Fibroblast of skin of right biceps (primary cell): ENCODE measurements around the gene FZR1.
"Not testable (repeated sequence)": the region's sequence is repeated elsewhere in the genome, so short reads cannot be mapped to it uniquely, and the experiment has no call there.

Source experiments
- DNase-seq: peaks from one replicate; pipeline ENCODE4 v3.0.0-alpha.2; 2013

FZR1 gene

DNA sequence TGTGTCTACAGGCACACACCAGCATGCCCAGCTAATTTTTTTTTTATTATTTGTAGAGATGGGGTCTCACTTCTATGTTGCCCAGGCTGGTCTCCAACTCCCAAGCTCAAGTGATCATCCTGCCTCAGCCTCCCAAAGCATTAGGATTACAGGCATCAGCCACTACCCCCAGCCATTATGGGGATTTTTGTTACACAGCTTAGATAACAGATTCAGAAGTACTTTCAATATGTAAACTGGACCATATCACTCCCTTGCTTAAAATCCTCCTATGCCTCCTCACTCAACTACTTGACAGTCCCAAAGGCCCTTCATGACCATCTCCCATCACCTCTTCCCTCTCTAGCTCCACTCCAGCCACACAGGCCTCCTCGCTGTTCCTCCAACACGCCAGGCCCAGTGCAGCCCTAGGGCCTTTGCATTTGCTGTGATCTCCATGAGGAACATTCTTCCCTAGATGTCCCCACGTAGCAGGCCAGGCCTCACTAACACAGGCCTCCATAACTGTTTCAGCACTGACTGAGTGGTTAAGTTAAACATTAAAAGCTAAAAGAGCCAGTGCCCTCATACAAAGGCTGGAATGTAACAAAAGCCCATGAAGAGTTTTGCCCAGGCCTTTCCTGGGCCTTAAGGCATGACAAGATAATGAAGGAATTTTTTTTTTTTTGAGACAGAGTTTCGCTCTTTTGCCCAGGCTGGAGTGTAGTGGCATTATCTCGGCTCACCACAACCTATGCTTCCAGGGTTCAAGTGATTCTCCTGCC is 8.2 kb upstream of the FZR1 start:
- DNase-seq, result no peak

DNA sequence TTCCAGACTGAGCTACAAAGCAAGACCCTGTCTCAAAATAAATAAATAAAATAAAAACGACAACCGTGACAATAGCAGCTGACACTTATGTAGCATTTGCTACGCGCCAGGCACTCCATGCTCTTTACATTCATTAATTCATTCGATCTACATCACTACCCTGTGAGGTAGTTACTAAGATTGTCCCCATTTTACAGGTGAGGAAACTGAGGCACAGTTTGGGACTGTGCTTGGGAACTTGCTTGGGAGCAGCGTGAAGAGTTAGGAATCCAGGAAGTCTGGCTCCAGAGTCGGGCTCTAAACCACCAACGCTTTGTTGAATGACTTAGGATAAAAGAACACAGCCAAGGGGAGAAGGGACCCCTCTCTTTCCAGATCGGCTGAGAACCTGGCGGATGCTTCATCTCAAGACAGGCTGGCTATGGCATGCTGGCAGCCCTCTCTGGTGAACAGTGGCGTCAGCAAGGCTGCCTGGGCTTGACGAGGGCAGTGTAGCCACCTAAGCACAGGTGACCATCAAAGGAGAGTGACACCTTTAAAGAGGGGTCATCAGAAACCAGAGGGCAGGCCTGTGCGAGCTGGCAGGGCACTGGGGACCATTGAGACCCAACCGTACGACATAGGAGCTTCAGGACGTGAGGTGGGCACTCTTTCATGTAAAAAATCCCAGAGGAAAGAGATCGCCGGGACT is 6.2 kb upstream of the FZR1 start:
- DNase-seq, result no peak

DNA sequence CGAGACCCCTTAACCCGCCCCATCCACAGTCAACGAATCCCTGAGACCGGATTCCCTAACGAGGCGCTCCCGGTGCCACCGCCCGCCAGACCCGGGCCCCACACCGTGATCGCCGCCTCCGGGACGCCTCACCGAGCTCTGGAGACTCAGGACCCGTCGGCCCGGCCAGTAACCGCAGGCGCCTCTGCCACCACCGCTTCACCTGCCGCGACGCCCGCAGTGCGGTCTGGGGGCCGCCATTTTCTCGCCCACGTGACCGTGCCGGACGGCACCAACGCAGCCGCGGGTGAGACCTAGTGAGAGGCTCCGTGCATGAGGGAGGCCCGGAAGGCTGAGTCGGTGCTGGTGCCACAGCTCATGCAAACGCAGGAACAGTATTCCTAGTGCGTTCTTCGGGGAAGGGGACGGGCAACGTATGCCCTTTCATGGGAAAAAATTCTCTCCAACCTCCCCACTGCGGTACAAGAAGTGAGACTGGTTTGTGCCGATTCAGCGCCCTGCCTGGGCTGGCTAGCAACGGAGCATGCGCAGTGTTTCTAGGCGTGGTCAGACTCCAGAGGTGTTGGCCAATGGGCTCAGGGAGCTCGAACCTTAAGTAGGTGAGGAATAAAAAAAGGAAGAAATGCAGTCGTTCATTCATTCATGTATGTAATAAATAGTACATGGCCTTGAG is 5.5 kb upstream of the FZR1 start, which contains the start of gene DOHH:
DOHH (minus strand) TSS at position 246 of the 673 bp plus-strand sequence. CDS start 3,860 bp downstream, outside the sequence.
- peak; percentile 96 for DNase-seq

DNA sequence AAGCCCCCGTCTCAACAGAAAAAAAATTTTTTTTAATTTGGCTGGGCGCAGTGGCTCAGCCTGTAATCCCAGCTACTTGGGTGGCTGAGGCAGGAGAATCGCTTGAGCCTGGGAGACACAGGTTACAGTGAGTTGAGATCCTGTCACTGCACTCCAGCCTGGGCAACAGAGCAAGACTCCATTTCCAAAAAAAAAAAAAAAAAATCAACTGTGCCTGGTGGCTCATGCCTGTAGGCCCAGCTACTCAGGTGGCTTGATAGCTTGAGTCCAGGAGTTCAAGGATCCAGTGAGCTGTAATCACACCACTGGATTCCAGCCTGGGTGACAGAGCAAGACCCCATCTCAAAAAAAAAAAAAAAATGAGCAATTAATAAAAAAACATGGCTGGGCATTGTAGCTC is 4.3 kb upstream of the FZR1 start:
- no peak for DNase-seq

DNA sequence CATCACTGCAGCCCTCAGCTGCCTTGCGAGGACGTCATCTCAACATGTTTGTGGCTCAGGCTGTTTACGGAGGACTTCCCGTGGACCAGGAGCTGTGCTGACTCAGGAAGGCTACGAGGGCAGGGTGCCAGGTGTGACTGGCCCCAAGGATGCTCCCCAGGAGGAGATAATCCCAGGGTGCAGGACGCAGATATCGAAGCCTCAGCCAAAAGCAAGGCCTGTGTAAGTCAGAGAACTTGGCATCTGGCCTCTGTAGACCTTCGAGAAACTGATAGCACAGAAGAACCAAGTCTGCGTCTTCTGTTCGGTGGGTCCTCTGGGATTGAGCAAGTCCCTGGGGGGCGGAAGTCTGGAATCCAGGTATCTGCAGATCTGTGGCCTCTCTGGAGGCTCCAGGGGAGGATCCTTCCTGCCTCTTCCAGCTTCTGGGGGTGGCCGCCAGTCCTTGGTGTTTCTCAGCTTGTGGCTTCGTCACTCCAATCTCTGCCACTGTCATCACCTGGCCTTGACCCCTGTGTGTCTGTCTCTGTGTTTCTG is 3.0 kb upstream of the FZR1 start:
- DNase-seq, result peak; percentile 24

DNA sequence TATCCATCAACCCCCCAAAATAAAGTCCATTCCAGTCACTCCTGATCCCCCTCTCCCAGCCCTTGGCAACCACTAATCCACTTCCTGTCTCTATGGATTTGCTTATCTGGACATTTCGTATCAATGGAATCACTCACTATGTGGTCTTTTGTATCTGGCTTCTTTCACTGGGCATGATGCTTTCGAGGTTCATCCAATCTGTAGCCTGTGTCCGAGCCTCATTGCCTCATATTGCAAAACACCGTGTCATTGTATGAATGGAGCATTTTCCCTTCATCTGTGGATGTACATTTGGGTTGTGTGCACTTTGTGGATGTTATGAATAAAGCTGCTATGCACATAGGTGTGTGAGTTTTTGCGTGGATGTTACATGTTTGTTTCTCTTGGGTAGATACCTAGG is 1.4 kb upstream of the FZR1 start:
- no peak for DNase-seq

DNA sequence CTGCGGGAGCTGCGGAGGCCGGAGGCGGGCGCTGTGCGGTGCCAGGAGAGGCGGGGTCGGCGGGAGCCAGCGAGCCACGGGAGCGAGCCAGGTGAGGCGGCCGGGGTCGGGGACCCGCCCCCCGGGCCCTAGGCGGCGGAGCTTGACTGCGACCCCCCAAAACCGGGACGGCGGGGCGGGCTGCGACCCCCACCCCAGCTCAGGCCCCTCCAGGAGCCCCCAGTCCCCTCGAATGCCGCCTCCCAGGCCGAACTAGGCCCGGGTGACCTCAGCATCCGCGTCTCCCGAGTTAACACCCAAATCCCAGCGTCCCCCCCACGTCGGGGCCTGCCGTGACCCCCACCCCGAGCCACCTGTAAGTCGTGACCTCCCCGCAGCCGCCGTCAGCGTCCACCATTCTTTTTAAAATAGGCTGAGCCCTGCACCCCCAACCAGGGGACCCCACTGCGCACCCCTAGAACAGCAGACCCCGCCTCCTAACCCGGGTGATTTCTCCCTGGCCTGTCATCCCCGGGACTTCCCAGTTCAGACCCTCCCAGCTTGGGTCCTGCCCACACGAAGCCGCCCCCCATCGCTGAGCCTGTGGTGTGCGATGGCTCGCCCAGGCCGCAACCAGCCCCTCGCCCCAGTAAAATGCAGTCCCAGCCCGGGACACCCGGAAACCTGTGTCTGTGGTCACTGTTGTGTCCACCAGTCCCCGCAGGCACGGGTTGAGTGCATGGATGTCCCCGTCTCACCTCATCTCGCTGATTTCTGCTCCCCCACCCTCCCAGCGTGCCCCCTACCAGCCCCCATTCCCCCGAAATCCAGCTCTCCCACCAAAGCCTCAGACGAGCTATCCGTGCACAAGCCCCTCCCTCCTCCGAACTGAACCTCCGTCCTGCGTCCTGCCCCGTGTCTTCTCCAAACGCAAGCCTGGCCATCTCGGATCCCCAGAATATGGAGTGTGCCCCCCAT is 551 bp downstream of the FZR1 start:
- no peak for DNase-seq

DNA sequence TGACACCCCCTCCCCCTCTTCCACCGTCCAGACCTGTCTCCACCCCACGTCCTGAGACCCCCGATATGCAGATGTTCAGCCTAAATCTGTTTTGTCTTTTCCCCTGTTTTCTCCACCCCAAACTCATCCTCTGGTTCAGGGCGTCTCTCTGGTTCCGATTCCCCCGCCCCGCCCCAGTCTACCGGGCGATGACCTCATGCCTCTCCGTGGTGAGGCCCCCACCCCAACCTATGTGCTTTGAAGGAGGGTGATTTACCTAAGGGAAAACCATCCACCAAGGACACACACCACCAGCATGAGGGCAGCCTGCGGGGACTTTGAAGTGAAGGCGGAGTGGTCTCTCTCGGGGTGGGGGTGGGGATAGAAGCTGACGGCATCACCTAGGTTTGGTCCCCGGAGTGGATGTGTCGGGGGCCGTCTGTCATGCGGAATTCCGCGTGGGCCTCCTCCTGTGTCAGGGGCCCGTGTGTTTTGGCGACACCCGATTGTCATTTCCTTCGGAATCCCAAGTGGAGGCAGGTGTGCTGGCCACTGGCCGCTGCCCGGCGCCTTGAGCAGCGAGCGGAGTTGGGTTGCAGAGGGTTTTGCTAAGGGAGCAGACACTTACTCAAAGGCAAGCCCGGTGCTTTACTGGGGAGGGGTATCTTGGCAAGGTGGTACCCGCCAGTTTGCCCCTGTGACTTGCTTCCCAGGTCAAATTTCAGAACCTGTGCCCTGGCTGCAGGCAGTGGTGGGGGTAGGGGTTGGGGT is 1.4 kb downstream of the FZR1 start:
- no peak for DNase-seq

DNA sequence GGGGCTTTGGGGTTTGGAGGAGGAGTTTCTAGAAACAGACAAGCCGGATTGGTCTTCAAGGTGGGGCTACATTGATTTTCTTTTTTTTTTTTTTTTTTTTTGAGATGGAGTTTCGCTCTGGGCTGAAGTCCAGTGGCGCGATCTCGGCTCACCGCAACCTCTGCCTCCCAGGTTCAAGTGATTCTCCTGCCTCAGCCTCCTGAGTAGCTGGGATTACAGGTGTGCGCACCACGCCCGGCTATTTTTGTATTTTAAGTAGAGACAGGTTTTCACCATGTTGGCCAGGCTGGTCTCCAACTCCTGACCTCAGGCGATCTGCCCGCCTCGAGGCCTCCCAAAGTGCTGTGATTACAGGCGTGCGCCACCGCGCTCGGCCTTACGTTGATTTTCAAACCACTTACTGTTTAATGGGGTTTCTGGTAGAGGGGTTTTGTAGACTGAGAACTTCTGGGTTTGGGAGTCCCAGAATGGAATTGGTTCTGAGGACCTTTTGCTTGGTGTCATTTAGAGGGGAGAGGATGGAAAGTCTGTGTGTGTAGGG is 2.1 kb downstream of the FZR1 start:
- not testable (repeated sequence) for DNase-seq

DNA sequence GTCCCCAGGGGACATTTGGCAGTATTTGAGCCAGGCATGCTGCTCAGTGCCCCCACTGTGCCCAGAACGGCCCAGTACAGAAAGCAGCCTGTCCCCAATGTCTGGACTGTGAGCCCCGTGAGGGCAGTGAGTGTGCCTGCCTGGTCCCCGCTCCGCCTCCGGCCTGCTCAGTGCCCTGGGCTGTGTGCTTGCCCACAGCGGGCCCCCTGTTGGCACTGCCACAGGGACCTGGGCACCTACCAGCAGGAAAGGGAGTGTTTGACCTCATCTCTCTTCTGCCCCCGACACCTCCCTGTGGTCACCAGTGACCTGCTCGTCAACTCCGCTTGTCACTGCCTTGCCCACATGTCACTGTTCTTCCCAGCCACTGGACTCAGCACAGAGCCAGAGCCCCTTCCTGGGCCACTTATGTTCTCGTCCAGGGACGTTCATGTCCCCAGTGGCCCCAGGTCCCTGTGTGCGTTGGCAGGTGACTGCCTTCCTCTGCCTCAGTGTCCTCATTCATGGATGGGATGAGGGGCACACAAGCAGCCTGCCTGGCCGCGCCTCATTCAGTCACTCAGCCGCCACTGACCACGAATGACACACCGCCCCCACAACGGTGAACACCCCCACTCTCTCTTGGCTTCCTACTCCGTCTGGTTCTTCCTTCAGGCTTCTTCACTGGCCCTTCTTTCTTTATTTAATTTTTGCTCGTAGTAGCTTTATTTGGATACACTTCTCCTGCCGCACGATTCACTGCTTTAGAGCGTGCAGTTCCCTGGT is 2.8 kb downstream of the FZR1 start:
- peak; percentile 51 for DNase-seq

DNA sequence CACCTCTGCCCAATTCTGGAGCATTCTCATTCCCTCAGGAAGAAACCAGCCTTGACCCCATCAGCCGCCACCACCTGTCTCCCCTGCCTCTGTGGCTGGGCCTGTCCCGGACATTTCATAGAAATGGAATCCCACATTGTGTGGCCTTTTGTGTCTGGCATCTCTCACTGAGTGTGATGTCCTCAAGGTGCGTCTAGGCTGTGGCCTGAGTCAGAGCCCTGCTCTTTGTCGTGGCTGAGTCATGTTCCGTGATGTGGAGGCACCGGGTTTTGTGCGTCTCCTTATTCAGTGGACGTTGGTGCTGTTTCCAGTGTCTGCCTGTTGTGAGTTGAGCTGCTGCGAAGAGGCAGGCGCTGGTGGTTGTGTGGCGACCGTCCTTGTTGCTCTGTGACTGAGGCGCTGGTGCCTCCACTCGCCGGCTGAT is 3.5 kb downstream of the FZR1 start:
- DNase-seq, result peak; percentile 70

DNA sequence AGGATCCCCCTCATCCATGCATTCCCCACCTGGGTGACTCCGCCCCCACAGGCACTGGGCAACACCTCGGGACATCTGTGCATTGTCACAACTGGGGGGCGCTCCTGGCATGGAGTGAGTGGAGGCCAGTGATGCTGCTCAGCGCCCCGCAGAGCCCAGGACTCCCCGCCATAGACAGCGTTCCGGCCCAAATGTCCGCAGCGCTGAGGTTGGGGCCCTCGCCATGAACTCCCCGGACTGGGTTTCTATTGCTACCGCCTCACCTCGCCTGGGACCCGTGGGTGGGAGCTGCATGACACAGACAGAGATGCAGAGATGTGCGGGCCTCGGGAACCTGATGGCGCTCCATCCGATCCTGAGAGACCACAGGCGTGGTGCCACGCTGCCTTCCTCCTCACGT is 4.6 kb downstream of the FZR1 start:
- no peak for DNase-seq

DNA sequence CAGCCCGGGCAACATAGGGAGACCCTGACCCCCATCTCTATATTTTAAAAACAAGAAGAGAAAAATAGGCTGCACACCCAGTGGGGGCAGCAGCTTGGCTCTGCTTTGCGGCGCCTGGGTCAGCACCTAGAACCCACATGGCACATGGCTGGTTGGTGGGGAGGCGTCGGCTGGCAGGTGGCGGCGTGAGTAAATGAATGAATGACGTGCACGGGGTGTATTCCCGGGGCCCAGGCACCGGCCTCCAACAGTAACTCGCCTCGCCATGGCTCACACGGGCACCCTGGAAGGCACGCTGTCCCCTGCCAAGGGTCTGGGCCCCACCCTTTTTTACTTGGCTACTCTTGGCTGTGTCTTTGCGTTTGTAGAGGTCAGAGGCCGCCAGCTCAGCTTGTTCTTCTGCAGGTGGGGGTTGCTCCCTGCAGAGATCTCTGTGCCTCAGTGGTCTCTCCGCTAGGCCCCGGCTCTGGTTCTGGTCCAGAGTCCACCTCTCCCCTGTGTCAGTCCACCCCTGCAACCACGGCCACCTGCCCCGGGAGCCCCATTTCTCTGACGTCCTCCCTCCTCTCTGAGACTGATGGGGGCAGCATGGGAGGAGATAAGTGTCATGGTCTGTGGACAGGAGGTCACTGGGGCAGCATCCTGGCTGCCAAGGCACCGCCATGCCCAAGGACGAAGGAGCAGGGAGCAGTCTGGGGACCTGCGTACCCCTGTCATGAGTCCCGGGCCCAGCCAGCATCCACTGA is 5.6 kb downstream of the FZR1 start:
- DNase-seq, result no peak

DNA sequence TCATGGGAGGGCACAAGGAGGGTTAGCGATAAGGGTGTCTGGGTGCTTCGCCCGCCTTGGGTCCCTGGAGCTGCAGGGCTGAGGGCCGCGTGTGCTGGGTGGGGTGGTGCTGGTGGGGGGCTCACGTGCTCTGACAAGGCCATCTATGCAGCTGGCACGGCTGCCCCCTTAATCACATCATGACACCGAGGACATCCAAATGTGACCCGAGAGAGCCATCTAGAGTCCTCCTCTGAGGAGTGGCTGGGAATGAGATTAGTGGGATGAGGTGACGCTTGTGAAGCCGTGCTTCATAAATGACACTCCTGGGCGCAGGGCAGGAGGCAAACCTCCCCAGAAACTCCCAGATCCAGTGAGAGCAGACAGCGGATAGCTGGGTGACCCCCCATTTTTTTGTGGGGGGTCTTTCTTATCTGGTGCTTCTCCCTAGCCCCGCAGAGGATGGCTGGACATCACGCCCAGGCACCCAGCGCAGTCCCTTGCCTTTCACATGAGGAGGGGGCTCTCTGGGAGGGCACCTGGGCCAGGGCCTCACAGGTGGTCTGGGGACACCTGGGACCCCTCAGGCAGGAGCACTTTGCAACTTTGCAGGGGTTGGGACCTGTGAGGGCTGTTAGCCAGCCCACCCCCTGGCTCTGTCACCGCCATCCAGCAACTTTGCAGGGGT is 6.6 kb downstream of the FZR1 start:
- DNase-seq, result no peak

DNA sequence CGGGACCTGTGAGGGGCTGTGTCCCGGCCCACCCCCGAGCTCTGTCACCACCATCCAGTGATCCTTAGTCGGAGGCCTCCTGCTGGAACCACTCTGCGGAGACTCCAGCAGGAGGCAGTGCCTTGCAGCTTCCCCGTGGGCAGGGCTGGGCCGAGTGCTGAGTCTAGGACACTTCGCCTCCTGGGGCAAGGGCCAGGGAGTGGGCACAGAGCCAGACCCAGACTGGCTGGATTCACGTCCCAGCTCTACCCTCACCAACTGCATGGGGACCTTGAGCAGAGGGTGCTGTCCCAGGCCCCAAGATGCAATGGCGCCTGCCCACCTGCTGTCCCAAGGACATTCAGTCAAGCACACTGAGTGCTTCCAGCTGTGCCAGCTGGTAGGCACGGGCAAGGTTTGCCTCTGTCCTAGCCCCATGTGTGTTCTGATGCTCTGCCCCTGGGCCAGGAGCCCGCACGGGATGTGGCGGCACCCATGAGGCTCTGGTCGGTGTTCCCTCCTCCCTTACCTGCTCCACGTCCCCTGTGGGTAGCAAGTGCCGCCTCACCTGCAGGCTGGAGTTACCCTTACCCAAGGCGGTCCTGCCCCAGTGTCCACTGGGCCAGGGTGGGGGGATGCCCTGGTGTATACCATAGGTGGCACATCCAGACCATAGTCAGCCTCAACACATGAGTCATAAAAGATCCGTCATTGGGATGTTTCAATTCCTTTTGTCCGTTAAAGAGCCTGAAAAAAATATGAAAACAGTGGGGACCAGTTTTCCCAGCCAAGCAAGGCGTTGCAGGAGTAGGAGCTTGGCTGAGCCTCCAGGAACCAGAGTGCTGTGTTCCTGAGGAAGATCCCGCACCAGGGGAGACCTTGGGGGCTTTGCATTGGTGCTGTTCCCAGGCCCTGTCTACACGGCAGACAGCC is 7.4 kb downstream of the FZR1 start:
- DNase-seq, result no peak

DNA sequence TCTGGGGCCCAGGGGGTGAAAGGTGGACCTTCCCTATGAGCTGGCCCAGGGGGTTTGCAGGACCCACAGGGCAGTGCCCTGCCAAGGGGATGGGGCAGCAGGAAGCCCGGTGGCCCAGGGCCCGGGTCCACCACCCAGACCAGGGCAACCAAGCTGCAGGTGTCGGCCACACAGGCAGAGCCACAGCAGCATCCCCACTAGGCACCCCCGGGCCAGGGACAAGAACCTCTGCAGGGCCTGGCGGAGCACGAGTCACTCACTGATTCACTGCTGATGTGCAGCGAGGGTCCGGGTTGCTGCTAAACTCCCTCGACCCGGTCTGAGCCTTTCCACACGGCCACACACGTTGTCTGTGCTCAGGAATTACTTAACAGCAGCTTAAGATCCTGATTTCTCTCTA is 8.8 kb downstream of the FZR1 start:
- DNase-seq, result peak; percentile 40

DNA sequence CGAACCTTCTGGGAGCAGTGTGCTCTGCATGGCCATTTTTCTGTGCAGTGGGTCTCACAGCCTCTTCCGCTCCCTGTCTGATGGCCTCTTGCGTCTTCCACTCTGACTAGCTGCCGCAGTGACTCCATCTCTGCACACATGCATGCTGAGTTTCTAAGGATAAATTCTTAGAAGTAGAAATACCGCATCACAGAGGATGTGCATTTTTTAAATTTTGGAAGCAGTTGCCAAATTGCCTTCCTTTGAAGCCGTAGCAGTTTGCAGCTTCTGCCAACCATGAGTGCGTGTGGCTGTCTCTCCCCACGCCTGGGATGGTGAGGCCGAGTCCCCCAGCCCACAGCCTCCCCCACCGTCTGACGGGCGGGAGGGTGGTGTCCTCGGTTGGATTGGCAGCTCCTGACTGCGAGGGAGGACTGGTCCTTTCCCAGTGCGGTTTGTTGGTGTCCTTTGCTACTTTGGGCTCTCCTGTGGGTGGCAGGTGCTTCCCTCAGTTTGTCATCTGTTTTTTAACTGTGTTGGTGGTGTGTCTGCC is 9.8 kb downstream of the FZR1 start:
- DNase-seq, result peak; percentile 65
